AG04450 (cell line): ENCODE data around the gene ABHD12B. TPM values are rescaled to one million over a fixed set of nuclear protein-coding genes. Genes with fewer than 3 reads are reported as not detected.

Experiments used
- CTCF ChIA-PET: fragments of 300-600, 350-600 bp; formaldehyde crosslinking; extraction: SDS; loops from one replicate; lab custom pipeline; 2022; ENCODE audit warnings: antibody characterized with exemption, inconsistent platforms; lab: Charles Lee
- POLR2A ChIA-PET: fragments of 350-600 bp; formaldehyde crosslinking; extraction: SDS; loops from one replicate; lab custom pipeline; 2021; ENCODE audit warnings: antibody characterized with exemption, inconsistent platforms; lab: Yijun Ruan, JAX
- DNase-seq: peaks from one replicate; pipeline ENCODE4 v3.0.0-alpha.2; 2011; ENCODE audit warnings: low read depth, low spot score
- H3K27ac ChIP-seq: one replicate; pipeline ENCODE4 v1.5.1; 2012; ENCODE audit warnings: low read depth, low read length, control low read depth
- H3K27me3 ChIP-seq: one replicate; pipeline ENCODE4 v1.6.0; 2012; ENCODE audit warnings: low read length; ENCODE audit not compliant: control insufficient read depth, insufficient read depth
- H3K4me3 ChIP-seq: 2 replicates; pipeline ENCODE4 v1.5.1; 2011; ENCODE audit warnings: mild to moderate bottlenecking, low read depth, low read length, control low read depth
- H3K9me3 ChIP-seq: 2 replicates; pipeline ENCODE4 v1.5.1; 2012; ENCODE audit warnings: low read length; ENCODE audit not compliant: control insufficient read depth, insufficient read depth
- CTCF ChIP-seq: IDR thresholded peaks from 2 replicates; pipeline ENCODE4 v1.5.1; 2011; ENCODE audit warnings: low read depth, low read length, control low read depth, inconsistent platforms
- polyA plus RNA-seq: library from polyadenylated mRNA; depleted of rRNA; stranded (reverse); fragments of >200 nt; gene quantifications from 2 replicates; pipeline ENCODE4 v1.2.3, GENCODE V29; 2011

Gene ABHD12B
- polyA plus RNA-seq, 1 experiment: 0.32 TPM

DNA sequence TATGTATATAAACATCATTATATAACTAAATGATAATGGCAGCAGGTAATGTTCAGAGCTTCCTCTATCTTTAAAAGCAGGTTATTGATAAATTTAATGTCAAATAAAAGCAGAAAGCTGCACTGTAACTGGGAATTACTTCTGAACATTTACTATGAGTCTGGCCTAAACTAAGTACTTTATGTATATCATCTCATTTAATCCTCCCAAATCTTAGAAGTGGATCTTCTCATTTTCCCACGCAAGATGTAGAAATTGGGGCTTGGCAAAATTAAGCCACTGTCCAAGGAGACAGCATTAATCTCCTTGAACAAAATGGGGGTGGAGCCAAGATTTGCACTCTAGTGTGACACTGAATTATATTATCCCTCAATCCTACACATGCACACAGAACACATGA lies 46.5 kb upstream of the ABHD12B start:
- no peak overlapping the region for H3K27ac ChIP-seq
- H3K9me3 ChIP-seq: no peaks in the 10 kb centered on the region
- H3K27me3 ChIP-seq: no peaks in the 10 kb centered on the region
- TF ChIP-seq CTCF: no peak
- ChIA-PET POLR2A (no interaction called here), CTCF (no interaction called here)
- H3K4me3 ChIP-seq: no peak overlapping the region
- DNase-seq: no peak

DNA sequence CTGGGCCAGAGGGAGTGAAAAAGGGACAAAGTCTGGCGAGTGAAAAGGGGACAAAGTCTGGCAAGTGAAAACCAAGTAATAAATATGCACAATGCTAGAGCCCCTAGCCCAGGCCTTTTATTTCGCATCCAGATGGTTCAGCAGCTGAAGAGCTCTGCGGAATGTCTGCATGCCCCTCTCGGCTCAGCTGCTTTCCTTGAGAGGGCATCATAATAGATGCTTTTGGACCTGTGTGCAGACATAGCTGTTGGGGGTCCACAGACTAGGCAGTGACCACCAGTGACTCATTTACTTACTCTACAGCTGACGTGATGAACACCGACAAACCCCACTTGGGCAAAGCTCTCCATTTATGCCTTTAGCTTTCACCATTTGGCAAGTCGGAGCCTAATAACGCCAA lies 45.2 kb upstream of the ABHD12B start:
- ChIA-PET POLR2A (no interaction called here), CTCF (interaction anchor here (1.6 kb wide), 1 partner anchor 34 kb away, joined by 8 read pairs; no protein-coding TSS in a partner anchor)
- H3K4me3 ChIP-seq: no peak overlapping the region
- no peak for TF ChIP-seq CTCF
- no peaks in the 10 kb centered on the region for H3K27me3 ChIP-seq
- no peak overlapping the region for H3K27ac ChIP-seq
- H3K9me3 ChIP-seq: no peaks in the 10 kb centered on the region
- no peak for DNase-seq

- ChIA-PET POLR2A (interaction anchor here (0.6 to 1.6 kb wide), 3 partner anchors 18 to 35 kb away, joined by 3 read pairs; no protein-coding TSS in a partner anchor), CTCF (interaction anchor here (0.9 to 3.7 kb wide), 3 partner anchors 33 to 55 kb away, joined by 3 to 32 read pairs (median 3); no protein-coding TSS in a partner anchor)
- DNase-seq: no peak
- Histone ChIP-seq H3K9me3 (no peaks in the 10 kb centered on the region), H3K4me3 (peak overlapping the region; percentile 79), H3K27ac (no peak overlapping the region), H3K27me3 (no peaks in the 10 kb centered on the region)
- TF ChIP-seq CTCF: 0 out of 2 replicates have a peak, but pooled peaks have one; percentile 9
Measured at GRCh38 chr14:50828721-50829488, 42.9 kb upstream of the ABHD12B start.

- CTCF ChIA-PET: interaction anchor here (0.9 to 3.7 kb wide), 2 partner anchors 32 to 54 kb away, joined by 3 to 32 read pairs; no protein-coding TSS in a partner anchor
- POLR2A ChIA-PET: interaction anchor here (0.6 to 1.6 kb wide), 3 partner anchors 17 to 36 kb away, joined by 3 read pairs; no protein-coding TSS in a partner anchor
- H3K4me3 ChIP-seq: peak overlapping the region; percentile 79
Measured at GRCh38 chr14:50829489-50830043, 42.3 kb upstream of the ABHD12B start.

More at GRCh38 chr14:50829489-50830043, 42.3 kb upstream of the ABHD12B start:
- Histone ChIP-seq H3K27me3 (no peaks in the 10 kb centered on the region), H3K27ac (no peak overlapping the region), H3K9me3 (no peaks in the 10 kb centered on the region)
- no peak for DNase-seq
- TF ChIP-seq CTCF: no peak
